Astrocyte of the cerebellum (primary cell): Measurements from ENCODE around the gene GBA3.

Source experiments
- DNase-seq: peaks from one replicate; pipeline ENCODE4 v3.0.0-alpha.2; 2011; ENCODE audit warnings: low read depth
- H3K4me3 ChIP-seq: 2 replicates; pipeline ENCODE4 v1.5.1; 2011; ENCODE audit warnings: mild to moderate bottlenecking, low read depth, low read length, moderate library complexity
- in situ Hi-C: cut with HindIII; loops from 2 replicates; pipeline ENCODE4 v1.10.0; 2017; ENCODE audit warnings: low sequenced_read_pairs
- TF ChIP-seq, protein P1 (sequence below): IDR thresholded peaks from 2 replicates; pipeline ENCODE4 v1.5.1; 2012; ENCODE audit warnings: low read length, low read depth, moderate library complexity, mild to moderate bottlenecking; ENCODE audit errors: missing control alignments

The GBA3 gene

DNA sequence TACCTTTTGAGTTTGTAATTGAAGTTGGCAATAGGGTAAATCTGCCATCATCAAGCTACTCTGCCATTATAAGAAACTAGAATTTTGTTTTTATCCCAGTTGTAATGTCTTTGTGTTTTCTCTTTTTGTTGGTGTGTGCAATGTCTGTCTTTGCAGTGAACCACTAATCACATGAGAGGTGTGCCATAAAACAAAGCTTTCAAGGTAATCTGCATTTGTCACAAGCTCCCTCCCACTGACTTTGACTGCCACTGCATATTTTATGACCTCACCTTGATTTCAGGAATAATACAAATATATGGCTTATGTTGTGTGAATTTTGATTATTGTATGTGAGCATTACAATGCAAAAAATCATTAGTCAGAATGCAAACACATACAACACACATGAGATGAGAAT, 9.0 kb upstream of the GBA3 start:
- no peak for DNase-seq
- no peak overlapping the region for H3K4me3 ChIP-seq
- in situ Hi-C loops, result loop anchor here (25.0 kb wide), 1 partner anchor 271 kb away; no protein-coding TSS in a partner anchor
- TF ChIP-seq, protein P1, sequence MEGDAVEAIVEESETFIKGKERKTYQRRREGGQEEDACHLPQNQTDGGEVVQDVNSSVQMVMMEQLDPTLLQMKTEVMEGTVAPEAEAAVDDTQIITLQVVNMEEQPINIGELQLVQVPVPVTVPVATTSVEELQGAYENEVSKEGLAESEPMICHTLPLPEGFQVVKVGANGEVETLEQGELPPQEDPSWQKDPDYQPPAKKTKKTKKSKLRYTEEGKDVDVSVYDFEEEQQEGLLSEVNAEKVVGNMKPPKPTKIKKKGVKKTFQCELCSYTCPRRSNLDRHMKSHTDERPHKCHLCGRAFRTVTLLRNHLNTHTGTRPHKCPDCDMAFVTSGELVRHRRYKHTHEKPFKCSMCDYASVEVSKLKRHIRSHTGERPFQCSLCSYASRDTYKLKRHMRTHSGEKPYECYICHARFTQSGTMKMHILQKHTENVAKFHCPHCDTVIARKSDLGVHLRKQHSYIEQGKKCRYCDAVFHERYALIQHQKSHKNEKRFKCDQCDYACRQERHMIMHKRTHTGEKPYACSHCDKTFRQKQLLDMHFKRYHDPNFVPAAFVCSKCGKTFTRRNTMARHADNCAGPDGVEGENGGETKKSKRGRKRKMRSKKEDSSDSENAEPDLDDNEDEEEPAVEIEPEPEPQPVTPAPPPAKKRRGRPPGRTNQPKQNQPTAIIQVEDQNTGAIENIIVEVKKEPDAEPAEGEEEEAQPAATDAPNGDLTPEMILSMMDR, result no peak

DNA sequence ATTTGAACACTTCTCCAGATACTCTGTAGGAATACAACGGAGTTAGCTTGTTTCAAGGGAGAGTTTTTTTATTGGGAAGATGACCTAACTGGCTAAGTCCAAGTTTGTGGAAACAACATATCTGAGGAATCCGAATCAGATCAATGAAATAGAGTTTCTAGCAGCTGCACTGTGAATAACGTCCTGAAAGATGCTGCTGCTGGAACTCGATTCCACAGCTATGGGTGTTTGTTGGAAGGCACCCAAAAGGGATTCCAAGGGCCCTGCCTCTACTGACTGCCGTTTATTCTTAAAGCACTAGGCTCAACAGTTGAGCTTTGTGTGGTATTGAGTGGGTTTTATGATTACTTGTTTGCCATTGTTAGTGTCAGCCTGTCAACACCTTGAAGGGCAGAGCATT, 6.6 kb upstream of the GBA3 start:
- DNase-seq, result no peak
- in situ Hi-C loops, result loop anchor here (25.0 kb wide), 1 partner anchor 274 kb away; no protein-coding TSS in a partner anchor
- TF ChIP-seq, protein P1, result no peak
- no peak overlapping the region for H3K4me3 ChIP-seq

DNA sequence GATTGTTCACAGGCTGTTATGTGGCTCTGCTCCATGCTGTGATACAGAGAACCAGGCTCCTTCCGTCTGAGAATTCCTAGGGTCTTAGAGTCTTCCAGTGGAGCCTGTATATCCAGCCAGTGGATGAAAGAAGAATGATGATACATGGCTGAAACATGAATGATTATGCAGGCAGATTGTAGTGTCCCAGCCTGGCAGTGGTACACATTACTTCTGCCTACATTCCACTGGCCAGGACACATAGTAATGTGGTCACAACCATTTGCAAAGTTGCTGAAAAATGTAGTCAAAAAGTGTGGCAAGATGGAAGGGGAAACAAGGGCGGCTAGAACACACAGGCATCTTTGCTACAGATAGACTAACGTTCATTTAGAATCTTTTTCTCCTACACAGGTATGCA, 4.5 kb upstream of the GBA3 start:
- TF ChIP-seq, protein P1, result no peak
- no peak for DNase-seq
- in situ Hi-C loops, result loop anchor here (25.0 kb wide), 1 partner anchor 276 kb away; no protein-coding TSS in a partner anchor
- no peak overlapping the region for H3K4me3 ChIP-seq

DNA sequence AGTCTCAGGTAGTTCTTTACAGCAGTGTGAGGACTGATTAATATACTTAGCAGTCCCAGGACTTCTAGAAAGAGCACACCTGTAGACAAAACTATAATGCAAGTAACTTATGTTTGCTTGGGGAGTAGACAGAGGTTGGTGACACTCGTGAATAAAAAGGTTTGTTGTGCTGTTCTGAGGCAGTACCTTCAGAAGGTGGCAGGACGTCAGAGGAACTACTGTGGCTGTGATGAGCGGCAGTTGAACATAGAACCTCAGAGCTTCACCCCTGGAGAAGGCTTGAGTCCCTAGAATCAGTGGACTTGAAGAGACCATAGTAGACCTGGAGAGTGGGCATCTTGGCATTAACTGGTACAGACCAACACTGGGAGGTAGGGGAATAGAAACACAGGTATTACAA, 3.3 kb upstream of the GBA3 start:
- no peak for DNase-seq
- TF ChIP-seq, protein P1, result no peak
- in situ Hi-C loops, result loop anchor here (25.0 kb wide), 1 partner anchor 277 kb away; no protein-coding TSS in a partner anchor
- no peak overlapping the region for H3K4me3 ChIP-seq

DNA sequence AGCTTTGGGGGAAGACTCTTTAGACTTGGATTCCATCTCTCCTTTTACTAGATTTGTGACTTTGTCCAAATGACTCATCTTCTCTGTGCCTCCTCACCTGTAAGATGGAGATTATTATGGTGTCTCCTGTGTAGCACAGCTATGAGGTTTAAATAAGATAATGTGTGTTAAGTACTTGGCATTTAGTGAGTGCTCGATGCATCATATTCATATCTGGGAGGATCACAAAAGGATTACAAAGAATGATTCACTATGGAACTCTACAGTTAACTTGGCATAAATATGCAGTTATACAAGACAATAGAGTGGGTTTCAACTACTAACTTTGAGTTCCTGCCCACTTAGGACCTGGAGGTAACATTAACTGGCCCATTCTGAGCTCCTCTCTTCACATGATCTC, 2.3 kb downstream of the GBA3 start:
- H3K4me3 ChIP-seq, result no peak overlapping the region
- in situ Hi-C loops, result loop anchor here (25.0 kb wide), 1 partner anchor 283 kb away; no protein-coding TSS in a partner anchor
- DNase-seq, result no peak
- TF ChIP-seq, protein P1, result no peak

DNA sequence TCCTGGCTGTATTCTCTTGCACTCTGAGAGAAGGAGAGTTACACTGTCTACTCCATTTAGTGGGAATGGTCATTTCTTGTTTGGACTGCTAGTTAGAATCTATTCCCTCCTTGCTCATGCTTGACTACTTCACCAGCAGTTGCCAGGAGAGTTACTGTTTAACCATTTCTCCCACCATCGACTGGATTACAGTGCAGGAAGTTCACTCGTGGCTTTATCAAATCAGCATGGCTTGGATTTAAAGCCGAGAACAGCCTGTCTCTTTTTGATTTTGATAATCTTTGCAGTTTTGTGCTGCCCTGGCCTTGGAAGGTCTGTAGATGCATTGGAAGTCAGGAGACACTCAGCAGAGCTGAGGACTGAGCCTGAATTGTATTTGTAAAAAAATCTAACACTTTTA, 3.2 kb downstream of the GBA3 start:
- in situ Hi-C loops, result loop anchor here (25.0 kb wide), 1 partner anchor 284 kb away; no protein-coding TSS in a partner anchor
- no peak for DNase-seq
- no peak overlapping the region for H3K4me3 ChIP-seq
- TF ChIP-seq, protein P1, result no peak
